ENCODE results near the gene WEE2. TPM values are rescaled to one million over a fixed set of nuclear protein-coding genes. Genes with fewer than 3 reads are reported as not detected.

Gene WEE2
- total RNA-seq, 2 experiments from 2014 or later: 0.08 to 0.14 TPM

DNA sequence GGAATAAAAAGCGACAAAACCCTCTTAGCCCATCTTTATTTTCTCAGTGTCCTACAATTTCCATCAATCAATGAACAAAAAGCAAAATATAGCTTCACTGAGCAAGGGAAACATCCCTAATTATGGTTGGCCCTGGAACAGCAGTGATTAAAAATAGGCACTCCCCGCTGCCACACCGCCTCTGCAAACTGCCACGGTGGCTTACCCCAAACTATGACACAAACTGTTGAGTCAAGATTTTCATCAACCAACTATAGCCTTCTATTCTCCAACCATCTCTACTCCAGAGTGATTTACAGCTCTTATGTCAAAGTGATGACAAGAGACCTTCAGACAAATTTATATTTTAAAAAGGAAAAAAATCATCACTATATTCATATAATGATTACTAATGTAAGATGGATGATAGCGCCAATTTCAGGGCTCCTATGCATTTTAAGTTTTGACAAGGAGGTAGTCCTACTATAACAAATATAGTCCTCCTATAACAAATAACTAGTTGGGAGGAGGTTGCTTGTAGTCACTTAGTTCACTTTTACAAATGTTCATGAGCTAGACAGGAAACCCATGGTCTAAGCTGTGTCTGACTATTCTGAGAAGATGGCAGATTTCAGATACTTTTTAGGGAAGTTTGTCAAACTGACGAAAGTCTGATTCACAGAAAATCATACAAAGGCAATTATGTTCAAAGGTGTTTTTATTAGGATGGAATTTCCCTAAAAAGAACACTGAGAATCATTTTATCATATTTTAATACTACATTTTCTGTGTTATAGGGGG lies 32.5 kb upstream of the WEE2 start:
- intact Hi-C loops (cut with DNase I, micrococcal nuclease): no loop called here
- peak overlapping the region; percentile 25 for H3K27ac Mint-ChIP-seq
- no peaks in the 10 kb centered on the region for H3K4me1 Mint-ChIP-seq (ENCODE audit: low read depth)
- no peaks in the 10 kb centered on the region for H3K9me3 ChIP-seq (ENCODE audit: control insufficient read depth in 1 of 2, insufficient read depth in 1 of 2, low read length in 2 of 2)
- no peaks in the 10 kb centered on the region for H3K4me1 ChIP-seq (ENCODE audit: insufficient read depth, low read length)
- no peak overlapping the region for H3K4me3 Mint-ChIP-seq
- no peak overlapping the region for H3K27ac ChIP-seq (ENCODE audit: low read depth in 1 of 2, low read length in 2 of 2)
- POLR2A ChIA-PET: interaction anchor here (0.7 to 1.1 kb wide), 2 partner anchors 21 to 62 kb away, joined by 3 to 5 read pairs; partner anchors contain the start of gene SSBP1
- ATAC-seq (ENCODE audit: poor library complexity) (no peak), DNase-seq (peak in 1 of 14 experiments; percentile 38)
- TF ChIP-seq, protein P1, sequence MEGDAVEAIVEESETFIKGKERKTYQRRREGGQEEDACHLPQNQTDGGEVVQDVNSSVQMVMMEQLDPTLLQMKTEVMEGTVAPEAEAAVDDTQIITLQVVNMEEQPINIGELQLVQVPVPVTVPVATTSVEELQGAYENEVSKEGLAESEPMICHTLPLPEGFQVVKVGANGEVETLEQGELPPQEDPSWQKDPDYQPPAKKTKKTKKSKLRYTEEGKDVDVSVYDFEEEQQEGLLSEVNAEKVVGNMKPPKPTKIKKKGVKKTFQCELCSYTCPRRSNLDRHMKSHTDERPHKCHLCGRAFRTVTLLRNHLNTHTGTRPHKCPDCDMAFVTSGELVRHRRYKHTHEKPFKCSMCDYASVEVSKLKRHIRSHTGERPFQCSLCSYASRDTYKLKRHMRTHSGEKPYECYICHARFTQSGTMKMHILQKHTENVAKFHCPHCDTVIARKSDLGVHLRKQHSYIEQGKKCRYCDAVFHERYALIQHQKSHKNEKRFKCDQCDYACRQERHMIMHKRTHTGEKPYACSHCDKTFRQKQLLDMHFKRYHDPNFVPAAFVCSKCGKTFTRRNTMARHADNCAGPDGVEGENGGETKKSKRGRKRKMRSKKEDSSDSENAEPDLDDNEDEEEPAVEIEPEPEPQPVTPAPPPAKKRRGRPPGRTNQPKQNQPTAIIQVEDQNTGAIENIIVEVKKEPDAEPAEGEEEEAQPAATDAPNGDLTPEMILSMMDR (IDR thresholded peaks at IDR 0.05): no peak
- no peaks in the 10 kb centered on the region for H3K27me3 ChIP-seq (ENCODE audit: control insufficient read depth in 1 of 2, insufficient read depth in 2 of 2, low read length in 2 of 2)
- peaks cover 47% of the 10 kb centered on the region for H3K36me3 ChIP-seq (ENCODE audit: insufficient read depth, low read length)
- no peaks in the 10 kb centered on the region for H3K27me3 Mint-ChIP-seq
- H3K4me3 ChIP-seq (ENCODE audit: low read length): no peak overlapping the region
- no peaks in the 10 kb centered on the region for H3K9me3 Mint-ChIP-seq
- CTCF ChIA-PET: no interaction called here
- peaks cover 78% of the 10 kb centered on the region for H3K36me3 Mint-ChIP-seq (ENCODE audit: low read depth)

- Mint-ChIP-seq H3K27ac (no peak overlapping the region), H3K36me3 (ENCODE audit: low read depth) (peaks cover 78% of the 10 kb centered on the region), H3K4me3 (no peak overlapping the region), H3K9me3 (no peaks in the 10 kb centered on the region), H3K27me3 (no peaks in the 10 kb centered on the region), H3K4me1 (ENCODE audit: low read depth) (no peaks in the 10 kb centered on the region)
- Histone ChIP-seq H3K4me3 (ENCODE audit: low read length) (no peak overlapping the region), H3K9me3 (ENCODE audit: control insufficient read depth in 1 of 2, insufficient read depth in 1 of 2, low read length in 2 of 2) (no peaks in the 10 kb centered on the region), H3K27ac (ENCODE audit: low read depth in 1 of 2, low read length in 2 of 2) (no peak overlapping the region), H3K36me3 (ENCODE audit: insufficient read depth, low read length) (peaks cover 47% of the 10 kb centered on the region), H3K4me1 (ENCODE audit: insufficient read depth, low read length) (no peaks in the 10 kb centered on the region), H3K27me3 (ENCODE audit: control insufficient read depth in 1 of 2, insufficient read depth in 2 of 2, low read length in 2 of 2) (no peaks in the 10 kb centered on the region)
- intact Hi-C loops (cut with DNase I, micrococcal nuclease): no loop called here
- ATAC-seq (ENCODE audit: poor library complexity): no peak
- TF ChIP-seq, protein P1 (IDR thresholded peaks at IDR 0.05): no peak
- CTCF ChIA-PET: no interaction called here
- DNase-seq: no peak
- POLR2A ChIA-PET: no interaction called here
These were observed 31.5 kb upstream of the WEE2 start for GRCh38 chr7:141676618-141677017.

DNA sequence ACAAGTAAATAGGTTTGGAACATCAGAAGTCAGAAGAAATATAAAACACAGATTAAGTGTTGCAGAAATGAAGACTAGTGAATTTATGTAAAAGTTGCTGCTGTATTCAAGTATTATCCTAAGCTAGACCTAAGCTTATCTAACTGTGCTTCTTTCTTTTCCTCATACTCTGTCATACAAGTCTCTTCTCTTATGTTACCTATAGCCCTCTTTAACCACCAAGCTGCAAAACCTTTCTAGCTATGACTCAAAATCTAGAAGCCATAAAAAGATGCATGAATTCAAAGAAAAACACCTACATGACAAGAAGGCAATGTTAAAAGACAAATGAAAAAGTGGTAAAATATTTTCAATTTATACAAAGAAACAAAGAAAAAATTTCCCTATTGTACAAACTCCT lies 29.1 kb upstream of the WEE2 start:
- ChIA-PET POLR2A (interaction anchor here (1.0 to 1.3 kb wide), 2 partner anchors 19 to 22 kb away, joined by 3 read pairs; partner anchors contain the start of gene DENND11), CTCF (no interaction called here)
- H3K27ac ChIP-seq (ENCODE audit: low read depth in 1 of 2, low read length in 2 of 2): no peak overlapping the region
- H3K27me3 Mint-ChIP-seq: no peaks in the 10 kb centered on the region
- peaks cover 73% of the 10 kb centered on the region for H3K36me3 Mint-ChIP-seq (ENCODE audit: low read depth)
- DNase-seq (no peak), ATAC-seq (ENCODE audit: poor library complexity) (no peak)
- H3K36me3 ChIP-seq (ENCODE audit: insufficient read depth, low read length): peaks cover 40% of the 10 kb centered on the region
- TF ChIP-seq, protein P1 (IDR thresholded peaks at IDR 0.05): no peak
- no peak overlapping the region for H3K4me3 ChIP-seq (ENCODE audit: low read length)
- intact Hi-C loops (cut with DNase I, micrococcal nuclease): no loop called here
- no peak overlapping the region for H3K4me3 Mint-ChIP-seq
- H3K9me3 Mint-ChIP-seq: no peaks in the 10 kb centered on the region
- H3K27me3 ChIP-seq (ENCODE audit: control insufficient read depth in 1 of 2, insufficient read depth in 2 of 2, low read length in 2 of 2): no peaks in the 10 kb centered on the region
- H3K4me1 Mint-ChIP-seq (ENCODE audit: low read depth): no peaks in the 10 kb centered on the region
- H3K27ac Mint-ChIP-seq: no peak overlapping the region
- H3K9me3 ChIP-seq (ENCODE audit: control insufficient read depth in 1 of 2, insufficient read depth in 1 of 2, low read length in 2 of 2): no peaks in the 10 kb centered on the region
- no peaks in the 10 kb centered on the region for H3K4me1 ChIP-seq (ENCODE audit: insufficient read depth, low read length)
